A549 (cell line): Measurements from ENCODE around the gene AUTS2. TPM values are rescaled to one million over a fixed set of nuclear protein-coding genes. Genes with fewer than 3 reads are reported as not detected.

Source experiments
- ATAC-seq, 2 experiments: fragments of 200-7000 bp in 1 of 2; fragments of >200 bp in 1 of 2; cut with Nextera tagmentation in 1 of 2; cut with Tn5 transposase in 1 of 2; 3 replicates each; pipeline versions ENCODE4 v1.8.0 to v1.9.1; 2018 to 2020; ENCODE audit warnings: mild to moderate bottlenecking in 1 of 2, moderate library complexity in 1 of 2
- CTCF ChIA-PET: fragments of 300-600 bp; sonication (Branson Sonifier 250); formaldehyde crosslinking; extraction: SDS; loops from one replicate; lab custom pipeline; 2021; ENCODE audit warnings: antibody characterized with exemption, inconsistent platforms; lab: Yijun Ruan, JAX
- POLR2A ChIA-PET: fragments of 350-600 bp; formaldehyde crosslinking; extraction: SDS; loops from one replicate; lab custom pipeline; 2021; ENCODE audit warnings: antibody characterized with exemption, inconsistent platforms; lab: Yijun Ruan, JAX
- DNase-seq, 2 experiments: peaks; one replicate each; pipeline versions ENCODE4 v3.0.0 to v3.0.0-alpha.2; 2011 to 2016; ENCODE audit warnings: low read depth in 1 of 2, low spot score in 1 of 2
- FAIRE-seq: peaks from 2 replicates; lab custom pipeline; 2011; peaks lifted over from hg19 to GRCh38; lab: Jason Lieb, UNC
- H3K27ac ChIP-seq, 2 experiments: fragments of >200 bp; sonication (Bioruptor Twin); formaldehyde crosslinking; 3 replicates each; pipeline ENCODE4 v1.5.1; 2016 to 2017
- H3K4me1 ChIP-seq: fragments of >200 bp; sonication (Bioruptor Twin); formaldehyde crosslinking; 3 replicates; pipeline ENCODE4 v1.6.1; 2016
- H3K4me2 ChIP-seq: fragments of >200 bp; sonication (Bioruptor Twin); formaldehyde crosslinking; 3 replicates; pipeline ENCODE4 v1.6.1; 2016
- H3K4me3 ChIP-seq: fragments of >200 bp; sonication (Bioruptor Twin); formaldehyde crosslinking; 3 replicates; pipeline ENCODE4 v1.5.1; 2016
- H3K9me3 ChIP-seq: fragments of >200 bp; sonication (Bioruptor Twin); formaldehyde crosslinking; 3 replicates; pipeline ENCODE4 v1.6.1; 2016
- BCL3 ChIP-seq: fragments of >200 bp; sonication (Bioruptor Twin); formaldehyde crosslinking; IDR thresholded peaks from 3 replicates; pipeline ENCODE4 v1.6.1; 2016
- BHLHE40 ChIP-seq: IDR thresholded peaks from 2 replicates; pipeline ENCODE4 v1.6.1; 2012; ENCODE audit warnings: low read depth, low read length, inconsistent platforms
- CBX2 ChIP-seq: fragments of 200-600 bp; sonication (generic); IDR thresholded peaks from 2 replicates; pipeline ENCODE4 v1.6.1; 2016; ENCODE audit warnings: low read depth, mild to moderate bottlenecking, borderline replicate concordance
- EHF ChIP-seq: fragments of 250-450 bp; sonication (Bioruptor Pico); IDR thresholded peaks from 2 replicates; pipeline ENCODE4 v1.5.0; 2020; ENCODE audit warnings: mild to moderate bottlenecking
- ELK1 ChIP-seq: fragments of 150-350 bp; IDR thresholded peaks from 2 replicates; pipeline ENCODE4 v1.6.1; 2014; ENCODE audit warnings: low read depth, mild to moderate bottlenecking, low read length
- GATA3 ChIP-seq: IDR thresholded peaks from 2 replicates; pipeline ENCODE4 v1.6.1; 2012; ENCODE audit warnings: borderline replicate concordance
- HMGXB4 ChIP-seq: fragments of 250-450 bp; sonication (Bioruptor Pico); IDR thresholded peaks from 2 replicates; pipeline ENCODE4 v1.5.0; 2021; ENCODE audit warnings: mild to moderate bottlenecking, moderate library complexity, borderline replicate concordance
- HOXA7 ChIP-seq: fragments of 250-450 bp; sonication (Bioruptor Pico); IDR thresholded peaks from 2 replicates; pipeline ENCODE4 v1.5.0; 2020; ENCODE audit warnings: mild to moderate bottlenecking, moderate library complexity
- HOXB13 ChIP-seq: fragments of 250-450 bp; sonication (Bioruptor Pico); IDR thresholded peaks from 2 replicates; pipeline ENCODE4 v1.5.0; 2020; ENCODE audit warnings: low read depth, mild to moderate bottlenecking, moderate library complexity
- HOXB5 ChIP-seq: fragments of 250-450 bp; sonication (Bioruptor Pico); IDR thresholded peaks from 2 replicates; pipeline ENCODE4 v1.5.0; 2020; ENCODE audit warnings: mild to moderate bottlenecking, moderate library complexity
- JUN ChIP-seq, 2 experiments: fragments of >200 bp; sonication (Bioruptor Twin); formaldehyde crosslinking; IDR thresholded peaks; 2 replicates in 1 of 2; 3 replicates in 1 of 2; pipeline ENCODE4 v1.6.1; 2016 to 2017
- JUNB ChIP-seq: fragments of >200 bp; sonication (Bioruptor Twin); formaldehyde crosslinking; IDR thresholded peaks from 2 replicates; pipeline ENCODE4 v1.6.1; 2016
- MAFK ChIP-seq: fragments of 450-650 bp; IDR thresholded peaks from 2 replicates; pipeline ENCODE4 v1.6.1; 2014; ENCODE audit not compliant: partially characterized antibody
- NFE2L2 ChIP-seq: fragments of 150-350 bp; conservative IDR thresholded peaks from 2 replicates; pipeline ENCODE4 v1.6.1; 2014; ENCODE audit warnings: low read length
- RARB ChIP-seq: fragments of 250-450 bp; sonication (Bioruptor Pico); IDR thresholded peaks from 2 replicates; pipeline ENCODE4 v1.8.0; 2021; ENCODE audit warnings: mild to moderate bottlenecking, moderate library complexity
- RNF2 ChIP-seq: fragments of 200-600 bp; sonication (generic); IDR thresholded peaks from 2 replicates; pipeline ENCODE4 v1.6.1; 2016; ENCODE audit warnings: low read depth, mild to moderate bottlenecking, antibody characterized with exemption, moderate library complexity, borderline replicate concordance
- SMC3 ChIP-seq: fragments of >200 bp; sonication (Bioruptor Twin); formaldehyde crosslinking; IDR thresholded peaks from 3 replicates; pipeline ENCODE4 v1.6.1; 2018; ENCODE audit warnings: inconsistent platforms
- TP53 ChIP-seq: fragments of 250-450 bp; sonication (Bioruptor Pico); IDR thresholded peaks from 2 replicates; pipeline ENCODE4 v1.5.0; 2021; ENCODE audit warnings: mild to moderate bottlenecking, moderate library complexity
- WGBS: methylation state at CpG from one replicate; pipeline ENCODE4 v1.1.6; 2017; ENCODE audit errors: missing lambda C conversion rate; 5-methylcytosine and 5-hydroxymethylcytosine counted together
- polyA plus RNA-seq, 4 experiments: library from polyadenylated mRNA; depleted of rRNA in 3 of 4; stranded (reverse); fragments of >200 nt; fragmentation: RNase III in 1 of 4; extraction: RNeasy Plus Mini Kit Qiagen cat#74134 plus additional on column Dnase treatment in 1 of 4; gene quantifications; 2 replicates in 3 of 4; 3 replicates in 1 of 4; pipeline ENCODE4 v1.2.3, GENCODE V29; 2011 to 2017
- TF ChIP-seq, protein P1 (sequence below): fragments of >200 bp; sonication (Bioruptor Twin); formaldehyde crosslinking; IDR thresholded peaks from 2 replicates; pipeline ENCODE4 v1.6.1; 2016
- TF ChIP-seq, protein P2 (sequence below): IDR thresholded peaks from 2 replicates; pipeline ENCODE4 v1.6.1; 2012

Gene AUTS2
- polyA plus RNA-seq, 2 of the 4 experiments (the other 2 are of a cell fraction): 1.6 to 3.6 TPM

DNA sequence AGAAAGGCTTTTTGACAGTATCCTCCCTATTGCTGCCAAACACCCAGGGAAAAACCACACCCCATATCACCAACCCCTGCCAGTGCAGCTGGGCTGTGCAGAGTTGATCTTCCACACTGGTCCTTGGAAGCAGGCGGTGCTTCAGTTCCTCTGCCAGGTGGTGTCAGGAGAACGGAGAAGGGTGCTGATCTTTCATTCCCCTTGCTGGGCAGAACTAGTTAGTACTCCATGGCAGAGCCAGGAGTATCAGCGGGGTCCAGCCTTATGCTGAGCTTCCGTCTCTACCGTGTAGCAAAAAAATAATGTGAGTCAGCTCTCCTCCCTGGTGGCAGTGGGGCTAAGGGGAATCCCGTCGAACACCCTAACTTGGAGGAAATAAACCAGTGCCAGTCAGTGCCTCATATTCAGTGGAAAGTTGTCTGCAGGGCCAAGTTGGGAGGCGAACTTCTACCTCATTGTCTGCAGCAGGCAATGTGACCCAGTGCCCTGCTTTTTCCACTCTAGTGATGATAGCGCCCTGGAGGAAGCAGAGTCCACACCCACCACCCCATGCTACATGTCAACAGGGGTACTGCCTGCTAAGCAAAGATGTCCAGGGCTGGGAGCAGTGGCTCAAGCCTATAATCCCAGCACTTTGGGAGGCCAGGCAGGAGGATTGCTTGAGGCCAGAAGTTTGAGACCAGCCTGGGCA lies 175.4 kb downstream of the AUTS2 start:
- DNase-seq (peak in 1 of 2 experiments; percentile 6), FAIRE-seq (no peak), ATAC-seq (peak; percentile 55; a peak in 4 of 6 replicates)
- Histone ChIP-seq H3K4me3 (no peak overlapping the region), H3K9me3 (no peaks in the 10 kb centered on the region), H3K4me1 (peaks cover 49% of the 10 kb centered on the region), H3K4me2 (peak overlapping the region; percentile 32), H3K27ac (peak overlapping the region in 1 of 2 experiments; percentile 65; a peak in 3 of 6 replicates)
- WGBS: 56% methylated on average over 9 of the region's 9 CpGs
- ChIA-PET POLR2A (interaction anchor here (0.5 kb wide), 1 partner anchor 66 kb away, joined by 4 read pairs; no protein-coding TSS in a partner anchor), CTCF (interaction anchor here (0.6 to 0.8 kb wide), 4 partner anchors 13 to 1361 kb away, joined by 3 to 5 read pairs (median 4); no protein-coding TSS in a partner anchor)
- no peak for TF ChIP-seq JUN (IDR thresholded peaks at IDR 0.05)
- no peak for TF ChIP-seq HMGXB4 (CRISPR knock-in tag)
- no peak for TF ChIP-seq MAFK
- TF ChIP-seq BCL3: no peak
- TF ChIP-seq HOXB13: no peak
- TF ChIP-seq, protein P1, sequence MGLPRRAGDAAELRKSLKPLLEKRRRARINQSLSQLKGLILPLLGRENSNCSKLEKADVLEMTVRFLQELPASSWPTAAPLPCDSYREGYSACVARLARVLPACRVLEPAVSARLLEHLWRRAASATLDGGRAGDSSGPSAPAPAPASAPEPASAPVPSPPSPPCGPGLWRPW: no peak
- no peak for TF ChIP-seq SMC3
- no peak for TF ChIP-seq EHF (CRISPR knock-in tag)

DNA sequence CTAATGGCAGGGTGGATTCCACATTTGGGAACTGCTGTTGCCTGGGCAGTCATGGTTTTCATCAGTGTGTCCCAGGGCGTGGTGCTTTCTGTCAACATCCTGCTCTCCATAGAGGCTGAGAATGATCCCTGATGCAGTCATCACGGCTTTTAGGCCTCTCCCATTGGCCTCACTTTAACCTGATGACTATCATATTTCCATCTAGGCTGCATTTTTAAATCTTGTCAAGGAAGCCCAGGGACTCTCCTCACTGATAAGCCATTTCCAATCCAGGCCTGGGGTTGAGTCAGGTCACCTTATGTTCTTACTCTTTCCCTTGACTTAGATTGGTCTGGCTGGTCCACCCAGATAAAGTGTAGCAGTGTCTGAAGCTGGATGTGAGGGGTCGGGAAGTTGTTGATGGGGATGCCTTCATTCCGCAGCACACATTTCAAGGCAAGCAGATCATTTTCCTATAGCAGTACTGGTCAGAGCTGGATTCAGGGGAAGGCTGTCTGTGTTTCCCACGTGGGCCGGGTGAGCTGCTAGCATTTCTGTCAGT lies 177.0 kb downstream of the AUTS2 start:
- Histone ChIP-seq H3K4me2 (peak overlapping the region; percentile 49), H3K4me3 (no peak overlapping the region), H3K27ac (peak overlapping the region; percentile 8 to 52; a peak in 3 of 6 replicates), H3K9me3 (no peaks in the 10 kb centered on the region), H3K4me1 (peaks cover 55% of the 10 kb centered on the region)
- CTCF ChIA-PET: interaction anchor here (1.0 kb wide), 1 partner anchor 19 kb away, joined by 3 read pairs; no protein-coding TSS in a partner anchor
- POLR2A ChIA-PET: no interaction called here
- no peak for TF ChIP-seq ELK1
- no peak for TF ChIP-seq RARB
- TF ChIP-seq EHF (CRISPR knock-in tag): no peak
- no peak for TF ChIP-seq MAFK
- TF ChIP-seq GATA3: no peak
- TF ChIP-seq, protein P2, sequence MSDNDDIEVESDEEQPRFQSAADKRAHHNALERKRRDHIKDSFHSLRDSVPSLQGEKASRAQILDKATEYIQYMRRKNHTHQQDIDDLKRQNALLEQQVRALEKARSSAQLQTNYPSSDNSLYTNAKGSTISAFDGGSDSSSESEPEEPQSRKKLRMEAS: no peak
- TF ChIP-seq HOXB5 (CRISPR knock-in tag): no peak
- TF ChIP-seq CBX2: no peak
- TF ChIP-seq JUN (IDR thresholded peaks at IDR 0.05): no peak
- no peak for TF ChIP-seq RNF2
- TF ChIP-seq TP53 (CRISPR knock-in tag): no peak
- no peak for TF ChIP-seq JUNB
- no peak for TF ChIP-seq BHLHE40
- no peak for TF ChIP-seq NFE2L2
- TF ChIP-seq SMC3: no peak
- no peak for TF ChIP-seq HOXA7 (CRISPR knock-in tag)
- ATAC-seq: peak; percentile 68 to 77; a peak in 5 of 6 replicates
- FAIRE-seq: no peak
- 31% methylated on average over 6 of the region's 6 CpGs for WGBS
- peak; percentile 25 to 74 for DNase-seq
